SK-N-SH (cell line): Measurements from ENCODE around the gene ATP7B. TPM values are rescaled to one million over a fixed set of nuclear protein-coding genes. Genes with fewer than 3 reads are reported as not detected.

Source experiments
- CTCF ChIA-PET: fragments of 300-600, 350-600 bp; formaldehyde crosslinking; extraction: SDS; loops from one replicate; lab custom pipeline; 2021; lab: Yijun Ruan, JAX
- POLR2A ChIA-PET: fragments of 350-600 bp; sonication (Branson Sonifier 250); formaldehyde crosslinking; extraction: SDS; loops from one replicate; lab custom pipeline; 2020; ENCODE audit warnings: antibody characterized with exemption, inconsistent platforms; lab: Yijun Ruan, JAX
- DNase-seq: peaks from one replicate; pipeline ENCODE4 v3.0.0; 2012
- H2AFZ ChIP-seq: fragments of 200-600 bp; sonication (generic); 2 replicates; pipeline ENCODE4 v1.8.1; 2016; ENCODE audit warnings: antibody characterized with exemption, mild to moderate bottlenecking, low read depth
- H3F3A ChIP-seq: fragments of 200-600 bp; sonication (generic); replicated peaks from 2 replicates; pipeline ENCODE3; 2016; ENCODE audit warnings: antibody characterized with exemption, mild to moderate bottlenecking; ENCODE audit not compliant: insufficient read depth
- H3K27ac ChIP-seq, 2 experiments: fragments of 200-500 bp in 1 of 2; fragments of 200-600 bp in 1 of 2; sonication (Bioruptor generic) in 1 of 2; sonication (generic), shearing (Covaris generic) in 1 of 2; 2 replicates each; pipeline versions ENCODE4 v1.5.1 to v1.6.1; 2014 to 2016; ENCODE audit warnings: low read depth in 2 of 2, inconsistent platforms in 1 of 2, low read length in 1 of 2, mild to moderate bottlenecking in 1 of 2, mixed read lengths in 1 of 2
- H3K27me3 ChIP-seq: fragments of 200-600 bp; sonication (generic), shearing (Covaris generic); 2 replicates; pipeline ENCODE4 v1.6.1; 2016; ENCODE audit warnings: mixed run types; ENCODE audit not compliant: insufficient read depth
- H3K36me3 ChIP-seq, 2 experiments: fragments of 200-500 bp in 1 of 2; fragments of 200-600 bp in 1 of 2; sonication (Bioruptor generic) in 1 of 2; sonication (generic) in 1 of 2; replicated peaks in 1 of 2; 2 replicates each; pipeline versions ENCODE3 to v1.5.1; 2014 to 2016; ENCODE audit warnings: low read length in 1 of 2, mild to moderate bottlenecking in 1 of 2; ENCODE audit not compliant: insufficient read depth in 2 of 2, control insufficient read depth in 1 of 2
- H3K4me1 ChIP-seq, 2 experiments: fragments of 200-500 bp in 1 of 2; fragments of 200-600 bp in 1 of 2; sonication (Bioruptor generic) in 1 of 2; sonication (generic), shearing (Covaris generic) in 1 of 2; 2 replicates each; pipeline versions ENCODE4 v1.5.1 to v1.6.1; 2014 to 2016; ENCODE audit warnings: low read depth in 1 of 2, low read length in 1 of 2, mixed run types in 1 of 2; ENCODE audit not compliant: insufficient read depth in 2 of 2, control insufficient read depth in 1 of 2
- H3K4me2 ChIP-seq: fragments of 200-600 bp; sonication (generic), shearing (Covaris generic); 2 replicates; pipeline ENCODE4 v1.6.1; 2017; ENCODE audit warnings: mixed run types
- H3K4me3 ChIP-seq, 2 experiments: fragments of 200-500 bp in 1 of 2; fragments of 200-600 bp in 1 of 2; sonication (Bioruptor generic) in 1 of 2; sonication (generic), shearing (Covaris generic) in 1 of 2; 2 replicates each; pipeline versions ENCODE4 v1.5.1 to v1.8.1; 2014 to 2016; ENCODE audit warnings: low read depth in 2 of 2, inconsistent platforms in 1 of 2, low read length in 1 of 2, mild to moderate bottlenecking in 1 of 2, mixed read lengths in 1 of 2, moderate library complexity in 1 of 2
- H3K79me2 ChIP-seq: fragments of 200-600 bp; sonication (generic); 2 replicates; pipeline ENCODE4 v1.8.1; 2017; ENCODE audit warnings: mild to moderate bottlenecking; ENCODE audit not compliant: insufficient read depth
- H3K9ac ChIP-seq: fragments of 200-600 bp; sonication (generic); 2 replicates; pipeline ENCODE4 v1.6.1; 2017; ENCODE audit warnings: mixed run types
- H3K9me2 ChIP-seq: fragments of 200-600 bp; sonication (generic); 2 replicates; pipeline ENCODE4 v1.6.1; 2017; ENCODE audit warnings: mixed run types
- H3K9me3 ChIP-seq: fragments of 200-600 bp; sonication (generic); 2 replicates; pipeline ENCODE4 v1.6.1; 2017; ENCODE audit warnings: mixed run types, mild to moderate bottlenecking, moderate library complexity
- H4K20me1 ChIP-seq: fragments of 200-600 bp; sonication (generic); 2 replicates; pipeline ENCODE4 v1.6.1; 2017; ENCODE audit warnings: mild to moderate bottlenecking, mixed run types; ENCODE audit not compliant: insufficient read depth
- CHD2 ChIP-seq: fragments of 150-350 bp; IDR thresholded peaks from 2 replicates; pipeline ENCODE4 v1.6.1; 2018; ENCODE audit warnings: low read length; ENCODE audit not compliant: partially characterized antibody
- EZH2phosphoT487 ChIP-seq: fragments of 200-600 bp; sonication (generic); IDR thresholded peaks from 2 replicates; pipeline ENCODE4 v1.6.1; 2017; ENCODE audit warnings: low read depth, mixed run types, mild to moderate bottlenecking, antibody characterized with exemption, moderate library complexity, borderline replicate concordance
- FOXJ3 ChIP-seq: sonication (generic); formaldehyde crosslinking; IDR thresholded peaks from 2 replicates; pipeline ENCODE4 v1.5.1; 2020; ENCODE audit warnings: mild to moderate bottlenecking, missing genetic modification reagents
- FOXM1 ChIP-seq: IDR thresholded peaks from 2 replicates; pipeline ENCODE4 v1.4.0; 2012; ENCODE audit warnings: low read depth, mild to moderate bottlenecking
- IRF3 ChIP-seq: fragments of 150-350 bp; IDR thresholded peaks from 2 replicates; pipeline ENCODE4 v1.6.1; 2016; ENCODE audit warnings: mild to moderate bottlenecking, low read depth, low read length
- JUND ChIP-seq: IDR thresholded peaks from 2 replicates; pipeline ENCODE4 v1.4.0; 2012
- MEF2A ChIP-seq: IDR thresholded peaks from 2 replicates; pipeline ENCODE4 v1.4.0; 2012; ENCODE audit warnings: low read depth, borderline replicate concordance
- POLR2AphosphoS5 ChIP-seq: IDR thresholded peaks from 2 replicates; pipeline ENCODE4 v1.6.1; 2012; ENCODE audit warnings: low read depth, low read length
- RCOR1 ChIP-seq: fragments of 150-350 bp; IDR thresholded peaks from 2 replicates; pipeline ENCODE4 v1.6.1; 2017; ENCODE audit warnings: antibody characterized with exemption, low read length
- RXRA ChIP-seq: IDR thresholded peaks from 2 replicates; pipeline ENCODE4 v1.4.0; 2012; ENCODE audit warnings: low read depth, mild to moderate bottlenecking, borderline replicate concordance
- SMC3 ChIP-seq: IDR thresholded peaks from 2 replicates; pipeline ENCODE4 v1.6.1; 2012; ENCODE audit warnings: low read depth, low read length, improper control_type of control experiment
- TEAD4 ChIP-seq: IDR thresholded peaks from 2 replicates; pipeline ENCODE4 v1.4.0; 2012; ENCODE audit warnings: mild to moderate bottlenecking, borderline replicate concordance; ENCODE audit not compliant: insufficient read depth
- WGBS: methylation state at CpG from one replicate; pipeline ENCODE4 v1.1.6; 2017; ENCODE audit warnings: low lambda C conversion rate; 5-methylcytosine and 5-hydroxymethylcytosine counted together
- polyA plus RNA-seq, 3 experiments: library from polyadenylated mRNA; depleted of rRNA; stranded (reverse); fragments of >200 nt; gene quantifications; 2 replicates each; pipeline ENCODE4 v1.2.3, GENCODE V29; 2012
- TF ChIP-seq, protein P1 (sequence below): IDR thresholded peaks from 2 replicates; pipeline ENCODE4 v1.6.1; 2012; ENCODE audit warnings: mild to moderate bottlenecking, low read depth, low read length, moderate library complexity
- TF ChIP-seq, protein P2 (sequence below): fragments of 200-600 bp; sonication (generic); IDR thresholded peaks from 2 replicates; pipeline ENCODE4 v1.6.1; 2017; ENCODE audit warnings: antibody characterized with exemption, mild to moderate bottlenecking, moderate library complexity
- TF ChIP-seq, protein P3 (sequence below): IDR thresholded peaks from 2 replicates; pipeline ENCODE4 v1.4.0; 2012; ENCODE audit warnings: low read depth

The ATP7B gene
- polyA plus RNA-seq, 1 of the 3 experiments (the other 2 are of a cell fraction) = 4.4 TPM

GRCh38 chr13:52005841-52006522 is 5.3 kb downstream of the ATP7B start:
- POLR2A ChIA-PET = no interaction called here

GRCh38 chr13:52004511-52005170 is 6.6 kb downstream of the ATP7B start:
- DNase-seq = no peak

More at GRCh38 chr13:52005841-52006522, 5.3 kb downstream of the ATP7B start:
- Histone ChIP-seq H3K4me1 (peaks cover 3 to 6% of the 10 kb centered on the region in 2 experiments; a peak in 3 of 4 replicates), H3K9ac (no peak overlapping the region), H3K27ac (no peak overlapping the region), H3K27me3 (no peaks in the 10 kb centered on the region), H3K79me2 (peaks cover 3% of the 10 kb centered on the region; the same call in 1 of the 2 replicates), H3K9me2 (no peaks in the 10 kb centered on the region), H3K4me2 (no peak overlapping the region), H2AFZ (no peak overlapping the region), H4K20me1 (no peaks in the 10 kb centered on the region), H3K4me3 (no peak overlapping the region), H3F3A (no peaks in the 10 kb centered on the region), H3K36me3 (no peaks in the 10 kb centered on the region), H3K9me3 (no peaks in the 10 kb centered on the region)
- CTCF ChIA-PET = interaction anchor here (3.9 kb wide), 1 partner anchor 122 kb away, joined by 19 read pairs; the partner anchor contains the start of gene NEK5
- WGBS = 82% methylated on average over 13 of the region's 13 CpGs
- TF ChIP-seq CHD2 = no peak
- TF ChIP-seq RXRA = no peak
- no peak for TF ChIP-seq TEAD4
- TF ChIP-seq, protein P1, sequence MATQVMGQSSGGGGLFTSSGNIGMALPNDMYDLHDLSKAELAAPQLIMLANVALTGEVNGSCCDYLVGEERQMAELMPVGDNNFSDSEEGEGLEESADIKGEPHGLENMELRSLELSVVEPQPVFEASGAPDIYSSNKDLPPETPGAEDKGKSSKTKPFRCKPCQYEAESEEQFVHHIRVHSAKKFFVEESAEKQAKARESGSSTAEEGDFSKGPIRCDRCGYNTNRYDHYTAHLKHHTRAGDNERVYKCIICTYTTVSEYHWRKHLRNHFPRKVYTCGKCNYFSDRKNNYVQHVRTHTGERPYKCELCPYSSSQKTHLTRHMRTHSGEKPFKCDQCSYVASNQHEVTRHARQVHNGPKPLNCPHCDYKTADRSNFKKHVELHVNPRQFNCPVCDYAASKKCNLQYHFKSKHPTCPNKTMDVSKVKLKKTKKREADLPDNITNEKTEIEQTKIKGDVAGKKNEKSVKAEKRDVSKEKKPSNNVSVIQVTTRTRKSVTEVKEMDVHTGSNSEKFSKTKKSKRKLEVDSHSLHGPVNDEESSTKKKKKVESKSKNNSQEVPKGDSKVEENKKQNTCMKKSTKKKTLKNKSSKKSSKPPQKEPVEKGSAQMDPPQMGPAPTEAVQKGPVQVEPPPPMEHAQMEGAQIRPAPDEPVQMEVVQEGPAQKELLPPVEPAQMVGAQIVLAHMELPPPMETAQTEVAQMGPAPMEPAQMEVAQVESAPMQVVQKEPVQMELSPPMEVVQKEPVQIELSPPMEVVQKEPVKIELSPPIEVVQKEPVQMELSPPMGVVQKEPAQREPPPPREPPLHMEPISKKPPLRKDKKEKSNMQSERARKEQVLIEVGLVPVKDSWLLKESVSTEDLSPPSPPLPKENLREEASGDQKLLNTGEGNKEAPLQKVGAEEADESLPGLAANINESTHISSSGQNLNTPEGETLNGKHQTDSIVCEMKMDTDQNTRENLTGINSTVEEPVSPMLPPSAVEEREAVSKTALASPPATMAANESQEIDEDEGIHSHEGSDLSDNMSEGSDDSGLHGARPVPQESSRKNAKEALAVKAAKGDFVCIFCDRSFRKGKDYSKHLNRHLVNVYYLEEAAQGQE = no peak
- no peak for TF ChIP-seq RCOR1
- no peak for TF ChIP-seq FOXJ3 (CRISPR knock-in tag)
- no peak for TF ChIP-seq SMC3
- no peak for TF ChIP-seq FOXM1
- no peak for DNase-seq

More at GRCh38 chr13:52004511-52005170, 6.6 kb downstream of the ATP7B start:
- Histone ChIP-seq H3K9me2 (no peaks in the 10 kb centered on the region), H3K79me2 (no peaks in the 10 kb centered on the region), H4K20me1 (no peaks in the 10 kb centered on the region), H3F3A (no peaks in the 10 kb centered on the region), H3K9ac (no peak overlapping the region), H3K9me3 (no peaks in the 10 kb centered on the region), H3K27me3 (no peaks in the 10 kb centered on the region), H3K4me1 (no peaks in the 10 kb centered on the region), H3K4me2 (no peak overlapping the region), H3K4me3 (no peak overlapping the region), H2AFZ (no peak overlapping the region), H3K27ac (no peak overlapping the region), H3K36me3 (no peaks in the 10 kb centered on the region)
- ChIA-PET CTCF (interaction anchor here (1.2 to 1.4 kb wide), 2 partner anchors 9 to 123 kb away, joined by 3 read pairs; no protein-coding TSS in a partner anchor), POLR2A (interaction anchor here (0.6 kb wide), 1 partner anchor 23 kb away, joined by 3 read pairs; no protein-coding TSS in a partner anchor)
- TF ChIP-seq IRF3 (no peak), EZH2phosphoT487 (no peak), RCOR1 (no peak), MEF2A (no peak), JUND (no peak), POLR2AphosphoS5 (no peak)
- TF ChIP-seq, protein P2, sequence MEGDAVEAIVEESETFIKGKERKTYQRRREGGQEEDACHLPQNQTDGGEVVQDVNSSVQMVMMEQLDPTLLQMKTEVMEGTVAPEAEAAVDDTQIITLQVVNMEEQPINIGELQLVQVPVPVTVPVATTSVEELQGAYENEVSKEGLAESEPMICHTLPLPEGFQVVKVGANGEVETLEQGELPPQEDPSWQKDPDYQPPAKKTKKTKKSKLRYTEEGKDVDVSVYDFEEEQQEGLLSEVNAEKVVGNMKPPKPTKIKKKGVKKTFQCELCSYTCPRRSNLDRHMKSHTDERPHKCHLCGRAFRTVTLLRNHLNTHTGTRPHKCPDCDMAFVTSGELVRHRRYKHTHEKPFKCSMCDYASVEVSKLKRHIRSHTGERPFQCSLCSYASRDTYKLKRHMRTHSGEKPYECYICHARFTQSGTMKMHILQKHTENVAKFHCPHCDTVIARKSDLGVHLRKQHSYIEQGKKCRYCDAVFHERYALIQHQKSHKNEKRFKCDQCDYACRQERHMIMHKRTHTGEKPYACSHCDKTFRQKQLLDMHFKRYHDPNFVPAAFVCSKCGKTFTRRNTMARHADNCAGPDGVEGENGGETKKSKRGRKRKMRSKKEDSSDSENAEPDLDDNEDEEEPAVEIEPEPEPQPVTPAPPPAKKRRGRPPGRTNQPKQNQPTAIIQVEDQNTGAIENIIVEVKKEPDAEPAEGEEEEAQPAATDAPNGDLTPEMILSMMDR = no peak
- TF ChIP-seq, protein P3, sequence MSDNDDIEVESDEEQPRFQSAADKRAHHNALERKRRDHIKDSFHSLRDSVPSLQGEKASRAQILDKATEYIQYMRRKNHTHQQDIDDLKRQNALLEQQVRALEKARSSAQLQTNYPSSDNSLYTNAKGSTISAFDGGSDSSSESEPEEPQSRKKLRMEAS = no peak
- WGBS = 78% methylated on average over 4 of the region's 7 CpGs
